T-helper 1 cell treated with Interleukin-12 subunit alpha and Interleukin-12 subunit beta and Interleukin-4 antibody, amounts not matched to agents 30 ng/mL and 1 ng/mL, for 36 hours (primary cell): ENCODE results near the gene STEEP1. TPM values are rescaled to one million over a fixed set of nuclear protein-coding genes. Genes with fewer than 3 reads are reported as not detected.
"Not testable (repeated sequence)": the region's sequence is repeated elsewhere in the genome, so short reads cannot be mapped to it uniquely, and the experiment has no call there.

Experiments
- intact Hi-C: fragments of 100-400 bp; cut with micrococcal nuclease; formaldehyde crosslinking; loops from one replicate; pipeline ENCODE4 v1.15.1; 2024
- total RNA-seq: library from RNA; stranded (reverse); gene quantifications from 2 replicates; pipeline ENCODE4 v1.2.3, GENCODE V29; 2022

Gene STEEP1
- total RNA-seq, 1 donor from 2014 or later = 18.9 TPM

DNA sequence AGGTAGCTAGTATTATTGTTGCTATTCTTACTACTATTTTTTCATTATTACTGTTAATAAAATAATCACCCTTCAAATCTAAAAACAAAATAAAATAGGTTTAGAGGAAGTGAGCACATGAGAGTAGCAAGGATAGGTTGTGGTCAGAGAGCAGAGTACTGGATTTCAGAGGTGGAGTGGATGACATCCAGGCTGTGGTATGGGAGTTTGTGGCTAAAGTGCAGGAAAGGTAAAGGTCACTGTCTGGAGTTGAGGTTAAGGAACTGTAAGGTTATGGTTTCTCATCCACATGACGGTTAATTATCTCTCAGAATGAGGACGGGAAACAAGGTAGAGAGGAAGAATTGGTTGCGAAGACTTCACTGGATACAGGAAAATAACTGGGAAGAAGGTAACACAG, 27.7 kb downstream of the STEEP1 start:
- intact Hi-C loops = no loop called here

DNA sequence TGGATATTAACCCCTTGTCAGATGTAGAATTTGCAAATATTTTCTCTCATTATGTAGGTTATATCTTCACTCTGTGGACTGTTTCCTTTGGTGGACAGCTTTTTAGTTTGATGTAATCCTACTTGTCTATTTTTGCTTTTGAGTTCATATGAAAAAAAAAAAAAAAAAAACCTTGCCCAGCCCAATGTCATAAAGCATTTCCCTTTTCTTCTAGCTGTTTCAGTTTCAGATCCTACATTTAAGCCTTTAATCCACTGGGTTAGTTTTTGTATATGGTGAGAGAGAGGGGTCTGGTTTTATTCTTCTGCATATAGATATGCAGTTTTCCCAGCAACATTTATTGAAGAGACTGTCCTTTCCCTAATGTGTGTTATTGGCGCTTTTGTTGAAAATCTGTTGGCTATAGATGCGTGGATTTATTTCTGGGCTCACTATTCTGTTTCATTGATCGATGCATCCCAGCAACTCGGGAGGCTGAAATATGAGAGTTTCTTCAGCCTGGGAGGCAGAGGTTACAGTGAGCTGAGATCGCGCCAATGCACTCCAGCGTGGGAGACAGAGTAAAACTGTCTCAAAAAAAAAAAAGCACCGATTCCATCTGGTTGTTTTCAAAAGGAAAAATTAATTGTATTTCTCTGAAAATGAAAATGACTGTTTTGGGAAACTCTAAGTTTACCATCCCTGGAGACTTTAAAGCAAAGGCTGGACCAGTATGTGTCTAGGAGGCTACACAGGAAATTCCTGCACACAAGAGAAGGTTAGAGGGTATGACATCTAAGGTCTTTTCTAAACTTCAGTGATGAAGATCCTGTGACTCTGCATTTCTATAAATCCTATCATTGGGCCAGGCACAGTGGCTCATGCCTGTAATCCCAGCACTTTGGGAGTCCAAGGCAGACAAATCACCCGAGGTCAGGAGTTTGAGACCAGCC, 35.6 kb downstream of the STEEP1 start:
- intact Hi-C loops = no loop called here

DNA sequence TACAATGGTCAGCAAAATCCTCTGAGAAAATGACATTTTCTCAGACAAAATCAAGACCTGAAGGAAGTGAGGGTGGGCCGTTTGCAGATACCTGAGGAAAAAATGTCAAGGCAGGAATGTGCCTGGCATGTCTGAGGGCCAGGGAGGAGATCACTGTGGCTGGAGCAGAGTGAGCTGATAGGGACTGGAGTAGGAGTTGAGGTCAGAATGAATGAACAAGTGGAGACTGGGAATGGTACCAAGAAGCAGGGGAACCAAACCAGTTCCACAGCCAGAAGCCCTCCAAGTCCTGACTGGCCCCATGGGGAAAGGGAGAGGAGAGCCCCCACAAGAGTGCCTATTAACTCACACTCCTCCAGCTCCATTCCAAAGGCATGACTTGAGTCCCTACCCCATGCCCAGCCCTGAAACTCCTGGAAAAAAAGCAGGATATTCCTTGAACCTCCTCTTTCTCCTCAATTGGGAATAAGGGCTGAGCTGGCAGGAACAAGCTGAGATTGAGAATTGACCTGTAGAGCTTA, 41.5 kb downstream of the STEEP1 start:
- intact Hi-C loops = no loop called here

DNA sequence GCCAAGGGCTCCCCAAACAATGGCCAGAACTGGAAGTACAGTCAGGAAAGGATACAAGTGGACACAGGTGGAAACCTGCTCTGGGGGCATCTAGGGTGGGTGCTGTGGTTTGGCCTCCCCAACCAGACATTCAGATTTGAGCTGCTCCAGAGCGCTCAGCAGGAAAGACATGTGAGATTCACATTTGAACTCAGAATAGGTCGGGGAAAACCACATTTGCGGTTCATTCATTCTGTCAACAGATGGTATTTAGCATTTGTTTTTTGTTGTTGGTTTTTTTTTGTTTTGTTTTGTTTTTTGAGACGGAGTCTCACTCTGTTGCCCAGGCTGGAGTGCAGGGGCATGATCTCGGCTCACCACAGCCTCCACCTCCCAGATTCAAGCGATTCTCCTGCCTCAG, 44.0 kb downstream of the STEEP1 start:
- intact Hi-C loops = no loop called here

DNA sequence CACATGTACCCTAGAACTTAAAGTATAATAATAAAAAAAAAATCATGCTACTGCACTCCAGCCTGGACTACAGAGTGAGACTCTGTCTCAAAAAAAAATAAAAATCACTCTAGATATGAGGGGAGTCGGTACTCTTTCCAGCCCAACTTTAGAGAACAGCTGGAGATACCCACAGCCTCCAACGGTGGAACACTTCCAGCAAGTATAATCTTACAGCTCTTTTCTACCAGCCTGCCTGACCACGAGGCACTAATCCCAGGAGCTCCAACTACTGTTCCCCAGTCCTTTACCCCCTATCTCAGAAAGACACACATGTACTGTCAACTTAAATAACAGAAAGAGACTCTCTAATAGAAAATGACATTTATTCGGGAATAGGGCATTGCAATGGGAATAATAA, 46.8 kb downstream of the STEEP1 start:
- intact Hi-C loops = no loop called here

DNA sequence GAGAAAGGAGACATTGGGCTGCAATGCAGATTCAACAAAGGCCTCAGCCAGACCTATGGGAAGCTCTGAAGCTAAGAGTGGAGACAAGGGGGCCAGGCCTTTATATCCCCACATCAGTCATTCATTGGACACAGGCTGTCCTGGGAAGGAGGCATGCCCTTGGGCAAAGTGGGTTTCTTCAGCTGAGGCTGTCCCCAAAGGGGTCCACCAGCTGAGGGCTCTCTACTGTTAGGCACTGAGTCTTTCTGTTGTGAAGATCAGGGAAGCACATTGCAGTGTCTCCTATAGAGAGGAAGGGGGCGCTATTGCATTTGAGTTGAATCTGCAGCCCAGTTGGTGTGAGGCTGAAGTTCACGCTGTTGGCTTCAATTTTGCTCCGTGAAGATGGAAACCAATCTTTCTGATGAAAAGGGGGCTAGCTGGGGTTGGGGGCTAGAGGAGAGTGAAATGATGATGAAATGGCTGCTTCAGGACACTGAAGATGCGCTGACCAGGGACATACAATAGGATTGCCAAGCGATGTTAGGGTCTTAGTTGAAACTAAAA, 49.0 kb downstream of the STEEP1 start:
- intact Hi-C loops = loop anchor here (1.0 to 2.0 kb wide), 10 partner anchors 47 to 370 kb away; partner anchors contain the start of genes NKRF, SLC25A5, STEEP1 and UBE2A

DNA sequence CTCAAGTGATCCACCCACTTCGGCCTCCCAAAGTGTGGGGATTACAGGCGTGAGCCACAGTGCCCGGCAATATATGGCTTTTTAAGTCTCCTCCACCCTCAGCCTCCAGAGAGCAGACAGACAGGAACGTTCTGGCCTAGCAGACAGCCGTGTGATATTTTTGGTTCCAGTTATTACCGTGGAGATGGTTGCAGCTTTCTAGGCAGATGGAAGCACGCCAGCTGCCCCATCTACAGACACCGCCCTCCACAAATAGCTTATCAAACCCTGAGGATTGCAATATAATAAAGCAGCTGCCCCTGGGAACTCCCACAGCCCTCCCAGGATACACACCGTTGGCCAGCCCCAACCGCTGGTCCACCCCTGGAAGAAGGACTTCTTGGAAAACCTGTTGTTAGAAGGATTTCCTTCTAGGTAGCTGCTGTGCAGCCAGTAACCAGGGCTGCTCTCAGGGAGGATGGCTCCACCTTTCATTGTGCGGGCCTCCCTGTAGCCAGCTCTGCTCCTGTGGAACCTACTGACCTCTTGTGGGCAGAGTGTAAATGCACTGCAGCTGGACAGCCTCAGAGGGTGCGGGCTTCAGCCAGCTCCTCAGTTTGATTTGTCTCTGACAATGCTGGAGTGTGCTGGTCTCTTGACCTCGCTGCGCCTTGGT, 52.9 kb downstream of the STEEP1 start:
- intact Hi-C loops = no loop called here

DNA sequence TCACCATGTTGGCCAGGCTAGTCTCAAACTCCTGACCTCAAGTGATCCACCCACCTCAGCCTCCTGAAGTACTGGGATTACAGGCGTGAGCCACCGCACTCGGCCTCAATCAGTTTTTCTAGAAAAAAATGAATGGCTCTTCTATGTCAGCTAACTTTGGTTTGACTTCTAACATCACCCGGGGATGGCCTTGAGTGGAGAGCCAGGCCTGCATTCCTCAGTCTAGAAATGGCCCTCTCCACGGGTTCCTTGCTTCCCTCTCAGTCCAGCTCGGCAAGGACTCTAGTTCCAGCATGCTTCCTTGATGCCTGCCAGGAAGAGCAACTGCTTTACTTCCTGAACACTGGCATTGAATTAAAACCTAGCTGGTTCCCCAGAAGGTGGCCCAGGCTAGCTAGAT, 58.0 kb downstream of the STEEP1 start:
- intact Hi-C loops = no loop called here

DNA sequence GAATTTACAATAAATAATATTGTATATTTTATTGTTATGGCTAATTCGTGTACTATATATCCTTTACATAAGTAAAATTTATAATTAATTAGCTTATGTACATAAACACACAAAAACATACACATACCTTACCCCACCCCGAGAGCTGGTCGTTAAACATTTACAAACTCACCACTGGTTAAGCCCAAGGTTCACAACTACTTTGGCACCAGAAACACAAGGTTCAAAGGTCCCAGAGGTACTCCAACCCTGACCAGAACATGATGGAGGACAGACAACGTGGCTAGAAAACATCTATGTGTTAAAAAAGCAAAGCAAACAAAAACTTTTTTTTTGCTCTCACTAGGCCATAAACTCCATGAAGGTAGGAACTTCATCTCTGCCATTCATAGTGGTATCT, 59.3 kb downstream of the STEEP1 start:
- intact Hi-C loops = no loop called here

DNA sequence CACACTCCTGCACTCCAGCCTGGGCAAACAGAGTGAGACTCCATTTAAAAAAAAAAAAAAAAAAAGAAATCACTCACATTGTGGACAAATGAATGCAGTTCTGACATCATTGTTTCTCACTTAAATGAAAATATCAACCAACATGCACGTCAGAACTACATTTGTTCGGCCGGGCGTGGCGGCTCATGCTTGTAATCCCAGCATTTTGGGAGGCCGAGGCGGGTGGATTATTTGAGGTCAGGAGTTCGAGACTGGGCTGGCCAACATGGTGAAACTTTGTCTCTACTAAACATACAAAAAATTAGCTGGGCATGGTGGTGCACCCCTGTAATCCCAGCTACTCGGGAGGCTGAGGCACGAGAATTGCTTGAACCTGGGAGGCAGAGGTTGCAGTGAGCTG, 60.1 kb downstream of the STEEP1 start:
- intact Hi-C loops = not testable (repeated sequence)

DNA sequence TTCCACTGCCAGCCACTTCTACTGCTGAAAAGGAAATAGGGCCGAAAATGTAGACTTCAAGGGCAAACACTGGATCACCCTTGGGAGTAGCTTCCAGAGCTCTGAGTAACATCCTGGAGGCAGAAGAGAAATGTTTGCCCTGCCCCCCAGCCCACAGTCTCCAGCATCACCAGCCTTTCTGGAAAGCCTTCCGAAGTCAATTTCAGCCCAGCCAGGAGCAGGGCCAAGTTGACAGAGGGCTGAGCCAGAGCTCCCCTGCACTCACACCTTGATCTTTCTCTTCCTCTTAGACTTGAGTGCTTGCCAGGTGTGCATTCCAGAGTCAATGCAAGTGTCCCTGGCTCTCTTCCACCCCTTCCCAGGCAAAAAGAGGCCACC, 61.7 kb downstream of the STEEP1 start:
- intact Hi-C loops = no loop called here

DNA sequence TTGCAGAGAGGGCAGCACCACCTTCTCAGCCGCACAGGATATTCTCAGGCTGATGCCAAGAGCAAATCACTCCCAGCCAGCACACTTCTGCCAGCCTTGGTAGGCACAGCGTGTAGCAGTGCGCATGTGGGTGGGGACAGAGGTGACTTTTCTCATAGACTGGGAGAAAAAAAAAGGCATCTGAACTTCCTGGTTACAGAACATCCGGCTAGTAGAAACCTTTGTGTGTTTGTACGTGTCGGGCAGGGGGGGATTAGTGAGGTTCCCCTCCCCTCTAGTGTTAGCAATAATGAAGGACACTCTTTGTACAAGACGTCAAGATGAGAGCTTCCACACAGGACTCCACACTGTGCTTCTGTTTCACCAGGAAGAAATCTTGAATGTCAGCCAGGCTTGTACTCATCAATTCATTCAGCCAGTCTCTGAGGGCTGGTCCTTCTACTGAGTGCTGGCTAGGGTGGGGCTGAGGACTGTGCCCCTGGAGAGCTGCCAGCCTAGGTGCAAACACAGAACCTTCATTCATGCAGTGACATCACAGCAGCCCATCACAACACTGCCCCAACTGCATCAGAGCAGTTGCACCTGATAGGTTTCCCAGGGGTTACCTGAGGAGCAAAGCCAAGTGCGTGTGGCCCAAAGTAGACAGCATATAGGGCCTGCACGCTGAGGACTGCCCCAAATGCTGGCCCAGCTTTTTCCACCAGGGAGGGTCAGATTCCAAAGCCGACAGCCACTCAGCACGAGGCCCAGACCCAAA, 62.3 kb downstream of the STEEP1 start:
- intact Hi-C loops = no loop called here

DNA sequence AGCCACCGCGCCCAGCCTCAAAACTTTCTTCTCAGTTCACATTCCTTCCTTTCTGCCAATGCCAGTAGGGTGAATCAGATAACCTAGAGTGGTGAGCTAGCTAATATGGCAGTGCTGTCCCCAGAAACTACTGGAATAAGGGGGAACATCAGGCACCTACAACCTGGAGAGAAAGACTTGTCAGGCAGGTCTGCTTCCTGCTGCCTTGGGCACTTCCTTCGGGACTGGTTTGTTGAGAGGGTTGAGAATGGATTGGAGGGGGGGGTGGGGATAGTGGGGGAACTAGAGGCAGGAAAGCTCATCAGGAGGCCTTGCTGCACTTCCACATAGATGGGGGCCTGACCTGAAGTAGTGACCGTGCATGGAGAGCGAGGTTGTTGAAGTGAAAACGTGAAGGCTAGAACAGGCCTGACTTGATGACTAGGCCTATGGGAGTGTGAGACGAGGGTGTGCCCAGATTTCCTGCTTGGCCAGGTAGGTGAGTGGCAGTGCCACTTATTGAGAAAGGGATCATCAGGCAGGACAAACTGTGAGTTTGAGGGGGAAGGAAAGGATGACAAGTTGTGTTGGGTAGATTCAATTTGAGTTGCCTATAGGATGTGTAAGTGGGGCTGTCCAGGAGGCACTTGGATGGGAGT, 63.6 kb downstream of the STEEP1 start:
- intact Hi-C loops = no loop called here

DNA sequence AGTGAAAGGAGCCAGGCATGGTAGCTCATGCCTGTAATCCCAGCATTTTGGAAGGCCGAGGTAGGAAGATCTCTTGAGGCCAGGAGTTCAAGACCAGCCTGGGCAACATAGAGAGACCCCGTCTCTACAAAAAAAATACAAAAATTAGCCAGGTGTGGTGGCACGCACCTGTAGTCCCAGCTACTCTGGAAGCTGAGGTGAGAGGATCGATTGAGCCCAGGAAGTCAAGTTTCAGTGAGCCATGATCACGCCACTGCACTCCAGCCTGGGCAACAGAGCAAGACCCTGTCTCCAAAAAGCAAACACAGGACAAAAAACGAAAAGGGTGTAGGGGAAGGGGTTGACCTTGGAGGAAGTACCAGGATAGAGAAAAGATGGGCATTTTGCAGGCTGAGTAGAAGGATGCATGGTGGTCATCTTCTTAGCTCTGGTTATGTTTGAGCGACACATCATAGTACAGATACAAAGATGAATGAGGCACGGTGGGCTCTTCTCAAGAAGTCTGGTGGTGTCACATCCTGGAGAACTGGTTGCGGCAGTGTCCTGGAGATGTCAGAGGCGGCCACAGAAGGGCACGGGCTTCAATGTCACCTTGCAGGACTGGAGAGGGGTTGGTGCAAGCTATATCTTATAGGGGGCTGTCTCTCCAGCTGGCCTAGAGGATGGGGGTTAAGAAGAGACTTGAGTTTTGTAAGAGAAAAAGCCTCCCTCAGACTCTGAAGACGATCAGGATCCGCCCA, 65.0 kb downstream of the STEEP1 start:
- intact Hi-C loops = no loop called here

DNA sequence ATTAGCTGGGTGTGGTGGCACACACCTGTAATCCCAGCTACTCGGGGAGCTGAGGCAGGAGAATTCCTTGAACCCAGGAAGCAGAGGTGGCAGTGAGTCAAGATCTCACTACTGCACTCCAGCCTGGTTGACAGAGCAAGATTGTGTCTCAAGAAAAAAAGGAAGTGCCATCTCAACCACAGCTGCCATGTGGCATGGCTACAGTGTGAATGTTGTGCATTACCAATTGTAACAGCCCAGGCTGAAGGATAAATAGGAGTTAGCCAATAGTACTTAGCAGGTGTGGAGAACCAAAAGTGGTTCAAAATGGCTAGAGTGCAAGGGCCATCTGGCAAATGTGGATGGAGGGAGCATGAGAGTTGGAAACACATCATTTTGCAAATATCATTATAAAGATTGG, 68.0 kb downstream of the STEEP1 start:
- intact Hi-C loops = no loop called here

DNA sequence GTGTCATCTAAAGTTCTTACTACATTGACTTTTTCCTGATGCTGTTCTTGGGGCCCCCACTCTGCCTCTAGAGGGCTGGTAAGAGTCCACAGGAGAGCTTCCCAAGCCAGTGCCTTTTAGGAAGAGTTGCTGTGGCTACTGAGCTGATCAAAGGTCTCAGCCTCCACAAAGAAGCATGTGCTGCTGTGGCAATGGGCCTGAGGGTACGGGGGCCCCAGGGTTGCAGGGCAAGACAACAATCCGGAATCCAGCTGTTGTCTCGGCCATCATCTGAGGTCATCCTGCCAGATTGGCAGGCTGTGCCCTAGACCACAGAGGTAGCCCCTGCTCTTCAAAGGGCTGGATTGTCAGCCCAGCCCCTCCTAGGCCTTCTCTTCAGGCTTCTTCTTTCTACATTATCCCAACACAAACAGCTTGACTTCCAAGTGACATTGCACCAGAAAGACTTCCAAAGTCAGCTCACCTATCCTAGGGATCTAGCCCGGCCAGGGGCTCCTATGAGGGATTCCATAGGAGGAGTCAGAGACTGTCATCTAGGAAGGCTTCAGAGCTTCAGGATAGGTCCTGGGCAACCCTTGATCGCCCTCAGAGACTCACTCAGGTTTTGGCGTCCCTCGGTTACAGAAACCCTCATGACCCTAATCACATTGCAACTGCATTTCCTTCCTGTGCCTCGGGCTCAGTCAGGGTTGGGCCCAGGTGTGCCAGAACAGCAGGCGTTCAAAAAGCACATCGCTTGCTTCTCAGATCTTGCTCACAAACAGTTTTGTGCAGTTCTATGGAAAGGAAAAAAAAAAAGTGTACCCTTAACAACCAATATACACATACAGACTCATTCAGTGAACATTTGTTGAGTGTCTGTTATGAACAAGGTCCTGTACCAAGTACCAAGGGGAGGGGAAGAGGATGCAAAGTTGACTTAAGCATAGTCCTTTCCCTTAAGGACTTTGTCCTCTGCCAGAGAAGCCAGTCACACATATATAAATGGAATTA, 69.2 kb downstream of the STEEP1 start:
- intact Hi-C loops = no loop called here

DNA sequence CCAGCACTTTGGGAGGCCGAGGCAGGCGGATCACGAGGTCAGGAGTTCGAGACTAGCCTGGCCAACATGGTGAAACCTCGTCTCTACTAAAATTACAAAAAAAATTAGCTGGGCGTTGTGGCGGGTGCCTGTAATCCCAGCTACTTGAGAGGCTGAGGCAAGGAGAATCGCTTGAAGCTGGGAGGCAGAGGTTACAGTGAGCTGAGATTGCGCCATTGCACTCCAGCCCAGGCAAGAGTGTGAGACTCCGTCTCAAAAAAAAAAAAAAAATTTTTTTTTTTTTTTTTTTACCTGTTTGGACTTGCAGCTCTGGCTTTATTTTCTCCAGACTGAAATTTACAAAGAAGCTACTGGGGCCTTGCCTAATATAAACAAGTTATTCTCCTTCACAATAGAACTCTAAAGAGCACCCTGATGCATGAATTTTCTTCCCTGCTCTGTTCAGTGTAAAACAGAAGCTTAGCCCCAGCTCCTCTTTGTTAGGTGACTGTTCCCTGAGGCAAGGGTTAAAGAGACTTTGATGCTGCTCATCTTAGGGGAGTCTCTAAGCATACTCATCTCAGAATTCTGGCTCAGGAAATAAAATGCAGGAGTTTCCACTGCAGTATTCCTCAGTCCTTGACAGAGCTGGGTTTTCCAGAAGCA, 71.2 kb downstream of the STEEP1 start:
- intact Hi-C loops = not testable (repeated sequence)

DNA sequence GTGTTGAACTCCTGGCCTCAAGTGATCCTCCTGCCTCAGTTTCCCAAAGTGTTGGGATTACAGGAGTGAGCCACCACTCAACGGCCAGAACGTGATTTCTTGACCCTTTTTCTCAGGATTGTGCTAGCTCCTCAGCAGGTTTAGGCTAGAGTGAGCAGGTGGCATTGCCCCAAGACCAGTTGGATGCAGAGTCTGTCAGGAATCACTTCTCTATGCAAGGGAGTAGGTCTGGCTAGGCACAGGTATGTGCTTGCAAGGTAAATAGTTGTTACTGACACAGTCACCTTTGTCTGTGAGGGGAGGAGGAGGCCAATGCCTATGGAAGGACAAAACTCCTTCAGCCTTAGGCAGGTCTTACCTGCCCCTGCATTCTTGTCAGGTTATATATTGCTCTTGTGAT, 72.7 kb downstream of the STEEP1 start:
- intact Hi-C loops = no loop called here
